Natural killer cell treated with Interleukin-12 subunit alpha and Interleukin-12 subunit beta and Interleukin-15 and Interleukin-18, amount 100 ng/mL, for 72 hours (primary cell): ENCODE measurements around the gene PACRG. TPM values are rescaled to one million over a fixed set of nuclear protein-coding genes. Genes with fewer than 3 reads are reported as not detected.
"Not testable (repeated sequence)": the region's sequence is repeated elsewhere in the genome, so short reads cannot be mapped to it uniquely, and the experiment has no call there.

Experiments used
- ATAC-seq, 2 donors: fragments of 150-1000 bp; cut with Tn5 transposase in 1 of 2; sonication (Bioruptor Pico), chemical (Tn5 transposase) in 1 of 2; 2 replicates each; pipeline ENCODE4 v1.10.0; 2021
- DNase-seq: peaks from one replicate; pipeline ENCODE4 v3.0.0; 2022; ENCODE audit warnings: low spot score
- H3K27ac Mint-ChIP-seq, 2 donors: 1 replicate in 1 of 2; 2 replicates in 1 of 2; pipeline ENCODE4 v1.8.0; 2022; ENCODE audit warnings: mixed read lengths in 2 of 2, mild to moderate bottlenecking in 1 of 2, moderate library complexity in 1 of 2
- H3K27me3 Mint-ChIP-seq, 2 donors: 1 replicate in 1 of 2; 2 replicates in 1 of 2; pipeline ENCODE4 v1.8.0; 2022; ENCODE audit warnings: mixed read lengths in 2 of 2
- H3K36me3 Mint-ChIP-seq: one replicate; pipeline ENCODE4 v1.8.0; 2022; ENCODE audit warnings: mixed read lengths
- H3K4me1 Mint-ChIP-seq, 2 donors: 1 replicate in 1 of 2; 2 replicates in 1 of 2; pipeline ENCODE4 v1.8.0; 2022; ENCODE audit warnings: low read depth in 2 of 2, mixed read lengths in 2 of 2, mild to moderate bottlenecking in 1 of 2
- H3K4me3 Mint-ChIP-seq: one replicate; pipeline ENCODE4 v1.8.0; 2022; ENCODE audit warnings: mixed read lengths
- H3K9me3 Mint-ChIP-seq: 2 replicates; pipeline ENCODE4 v1.8.0; 2022; ENCODE audit warnings: mixed read lengths
- total RNA-seq, 2 donors: library from RNA; stranded (reverse); gene quantifications; one replicate each; pipeline ENCODE4 v1.2.3, GENCODE V29; 2022

PACRG gene
- total RNA-seq, 2 donors from 2014 or later = not detected

GRCh38 chr6:163313566-163313965, 585.8 kb downstream of the PACRG start:
- no peak overlapping the region for H3K4me3 Mint-ChIP-seq
- DNase-seq = no peak
- no peaks in the 10 kb centered on the region for H3K9me3 Mint-ChIP-seq

GRCh38 chr6:163313981-163314380, 586.2 kb downstream of the PACRG start:
- Mint-ChIP-seq H3K36me3 (no peaks in the 10 kb centered on the region), H3K4me3 (no peak overlapping the region), H3K27me3 (peaks cover 30 to 31% of the 10 kb centered on the region in 2 donors), H3K4me1 (no peaks in the 10 kb centered on the region), H3K9me3 (no peaks in the 10 kb centered on the region), H3K27ac (no peak overlapping the region)
- no peak for ATAC-seq
- no peak for DNase-seq

More at GRCh38 chr6:163313566-163313965, 585.8 kb downstream of the PACRG start:
- H3K4me1 Mint-ChIP-seq = no peaks in the 10 kb centered on the region
- no peak overlapping the region for H3K27ac Mint-ChIP-seq
- H3K36me3 Mint-ChIP-seq = no peaks in the 10 kb centered on the region
- ATAC-seq = no peak
- H3K27me3 Mint-ChIP-seq = peaks cover 30 to 31% of the 10 kb centered on the region in 2 donors

GRCh38 chr6:163314791-163315470, 587.2 kb downstream of the PACRG start:
- no peaks in the 10 kb centered on the region for H3K9me3 Mint-ChIP-seq
- no peak overlapping the region for H3K27ac Mint-ChIP-seq
- peaks cover 22 to 31% of the 10 kb centered on the region in 2 donors for H3K27me3 Mint-ChIP-seq
- H3K4me1 Mint-ChIP-seq = no peaks in the 10 kb centered on the region
- H3K4me3 Mint-ChIP-seq = no peak overlapping the region
- no peak for DNase-seq
- H3K36me3 Mint-ChIP-seq = no peaks in the 10 kb centered on the region
- no peak for ATAC-seq

- H3K4me1 Mint-ChIP-seq, DNase-seq, H3K4me3 Mint-ChIP-seq, H3K9me3 Mint-ChIP-seq, H3K27ac Mint-ChIP-seq, ATAC-seq, H3K36me3 Mint-ChIP-seq: not testable (repeated sequence)
- peaks cover 13 to 25% of the 10 kb centered on the region in 2 donors for H3K27me3 Mint-ChIP-seq
Observed at GRCh38 chr6:163316866-163317495, 589.2 kb downstream of the PACRG start.

GRCh38 chr6:163318071-163318786, 590.5 kb downstream of the PACRG start:
- no peaks in the 10 kb centered on the region for H3K4me1 Mint-ChIP-seq
- H3K36me3 Mint-ChIP-seq = no peaks in the 10 kb centered on the region
- ATAC-seq (no peak), DNase-seq (no peak)
- H3K4me3 Mint-ChIP-seq = no peak overlapping the region
- H3K27ac Mint-ChIP-seq = no peak overlapping the region
- H3K9me3 Mint-ChIP-seq = no peaks in the 10 kb centered on the region
- H3K27me3 Mint-ChIP-seq = peaks cover 9 to 24% of the 10 kb centered on the region in 2 donors

- DNase-seq (no peak), ATAC-seq (no peak)
- Mint-ChIP-seq H3K4me1 (no peaks in the 10 kb centered on the region), H3K36me3 (no peaks in the 10 kb centered on the region), H3K4me3 (no peak overlapping the region), H3K27ac (no peak overlapping the region), H3K9me3 (no peaks in the 10 kb centered on the region), H3K27me3 (peaks cover 6 to 29% of the 10 kb centered on the region in 2 donors)
Observed at GRCh38 chr6:163319609-163320366, 592.0 kb downstream of the PACRG start.

- H3K36me3 Mint-ChIP-seq = no peaks in the 10 kb centered on the region
- DNase-seq (no peak), ATAC-seq (no peak)
- no peak overlapping the region for H3K27ac Mint-ChIP-seq
- H3K4me1 Mint-ChIP-seq = no peaks in the 10 kb centered on the region
- peaks cover 2 to 23% of the 10 kb centered on the region in 2 donors for H3K27me3 Mint-ChIP-seq
- no peaks in the 10 kb centered on the region for H3K9me3 Mint-ChIP-seq
- H3K4me3 Mint-ChIP-seq = no peak overlapping the region
Observed at GRCh38 chr6:163320402-163320801, 592.6 kb downstream of the PACRG start.

- Mint-ChIP-seq H3K36me3 (no peaks in the 10 kb centered on the region), H3K9me3 (no peaks in the 10 kb centered on the region), H3K27ac (no peak overlapping the region), H3K4me1 (no peaks in the 10 kb centered on the region), H3K4me3 (no peak overlapping the region), H3K27me3 (peaks cover under 1 to 19% of the 10 kb centered on the region in 2 donors)
- DNase-seq (no peak), ATAC-seq (no peak)
Observed at GRCh38 chr6:163320804-163321203, 593.0 kb downstream of the PACRG start.

GRCh38 chr6:163321717-163322116, 593.9 kb downstream of the PACRG start:
- ATAC-seq (no peak), DNase-seq (no peak)
- H3K4me1 Mint-ChIP-seq = no peaks in the 10 kb centered on the region
- no peaks in the 10 kb centered on the region for H3K36me3 Mint-ChIP-seq
- no peak overlapping the region for H3K4me3 Mint-ChIP-seq
- H3K27ac Mint-ChIP-seq = no peak overlapping the region
- H3K9me3 Mint-ChIP-seq = no peaks in the 10 kb centered on the region
- peaks cover 0 to 16% of the 10 kb centered on the region in 2 donors for H3K27me3 Mint-ChIP-seq

GRCh38 chr6:163323274-163323673, 595.5 kb downstream of the PACRG start:
- Mint-ChIP-seq H3K27me3 (peaks cover 0 to 16% of the 10 kb centered on the region in 2 donors), H3K4me3 (no peak overlapping the region), H3K9me3 (no peaks in the 10 kb centered on the region), H3K27ac (no peak overlapping the region), H3K4me1 (no peaks in the 10 kb centered on the region), H3K36me3 (no peaks in the 10 kb centered on the region)
- ATAC-seq (peak in 1 of 2 donors; percentile 25), DNase-seq (no peak)

- Mint-ChIP-seq H3K4me1 (no peaks in the 10 kb centered on the region), H3K27me3 (peaks cover 0 to 16% of the 10 kb centered on the region in 2 donors), H3K27ac (no peak overlapping the region), H3K9me3 (no peaks in the 10 kb centered on the region), H3K36me3 (no peaks in the 10 kb centered on the region), H3K4me3 (no peak overlapping the region)
- ATAC-seq = no peak
- DNase-seq = no peak
Observed at GRCh38 chr6:163323705-163324104, 595.9 kb downstream of the PACRG start.

- H3K27me3 Mint-ChIP-seq = peaks cover 0 to 16% of the 10 kb centered on the region in 2 donors
- no peaks in the 10 kb centered on the region for H3K9me3 Mint-ChIP-seq
- ATAC-seq (no peak), DNase-seq (no peak)
- H3K27ac Mint-ChIP-seq = no peak overlapping the region
- H3K36me3 Mint-ChIP-seq = no peaks in the 10 kb centered on the region
- H3K4me3 Mint-ChIP-seq = no peak overlapping the region
- H3K4me1 Mint-ChIP-seq = no peaks in the 10 kb centered on the region
Observed at GRCh38 chr6:163324326-163324687, 596.5 kb downstream of the PACRG start.

GRCh38 chr6:163324688-163325389, 597.1 kb downstream of the PACRG start:
- peaks cover 0 to 16% of the 10 kb centered on the region in 2 donors for H3K27me3 Mint-ChIP-seq

More at GRCh38 chr6:163324688-163325389, 597.1 kb downstream of the PACRG start:
- DNase-seq = no peak
- Mint-ChIP-seq H3K9me3 (no peaks in the 10 kb centered on the region), H3K4me1 (no peaks in the 10 kb centered on the region), H3K36me3 (no peaks in the 10 kb centered on the region), H3K4me3 (no peak overlapping the region), H3K27ac (no peak overlapping the region)
- ATAC-seq = no peak
